Esophagus muscularis mucosa (tissue), 4 donors: ENCODE results near the gene PANX1. TPM values are rescaled to one million over a fixed set of nuclear protein-coding genes. Genes with fewer than 3 reads are reported as not detected.

Experiments
- DNase-seq: peaks from one replicate; pipeline ENCODE4 v3.0.0-alpha.2; 2017; ENCODE audit errors: extremely low spot score
- H3K27ac ChIP-seq, 4 donors: fragments of 200-600 bp; sonication (generic); replicated peaks in 1 of 4; 1 replicate in 3 of 4; 2 replicates in 1 of 4; pipeline ENCODE4 v1.5.1; 2016 to 2019; ENCODE audit warnings: mild to moderate bottlenecking in 1 of 4
- H3K27me3 ChIP-seq, 4 donors: fragments of 200-600 bp; sonication (generic); one replicate each; pipeline versions ENCODE4 v1.5.1 to v1.6.0; 2016 to 2019
- H3K36me3 ChIP-seq, 4 donors: fragments of 200-600 bp; sonication (generic); one replicate each; pipeline ENCODE4 v1.5.1; 2016 to 2019
- H3K4me1 ChIP-seq, 4 donors: fragments of 200-600 bp; sonication (generic); one replicate each; pipeline ENCODE4 v1.5.1; 2016 to 2019
- H3K4me3 ChIP-seq, 4 donors: fragments of 200-600 bp; sonication (generic); 1 replicate in 2 of 4; 2 replicates in 2 of 4; pipeline ENCODE4 v1.5.1; 2016 to 2019; ENCODE audit warnings: mild to moderate bottlenecking in 4 of 4, moderate library complexity in 1 of 4
- H3K9me3 ChIP-seq, 4 donors: fragments of 200-600 bp; sonication (generic); 1 replicate in 3 of 4; 2 replicates in 1 of 4; pipeline ENCODE4 v1.5.1; 2016 to 2019
- EP300 ChIP-seq: sonication (generic); formaldehyde crosslinking; IDR thresholded peaks from one replicate; pipeline ENCODE4 v1.6.1; 2017; ENCODE audit warnings: antibody characterized with exemption
- POLR2A ChIP-seq: fragments of 450-650 bp; IDR thresholded peaks from one replicate; pipeline ENCODE4 v1.6.1; 2017; ENCODE audit warnings: antibody characterized with exemption, moderate library complexity, mild to moderate bottlenecking, low read depth
- POLR2AphosphoS5 ChIP-seq, 2 donors: sonication (generic); formaldehyde crosslinking; IDR thresholded peaks; one replicate each; pipeline ENCODE4 v1.6.1; 2017; ENCODE audit warnings: antibody characterized with exemption in 2 of 2
- WGBS: methylation state at CpG from one replicate; pipeline ENCODE4 v1.1.5; 2018; 5-methylcytosine and 5-hydroxymethylcytosine counted together
- intact Hi-C: fragments of 100-400 bp; cut with DNase I; formaldehyde crosslinking; loops from one replicate; pipeline ENCODE4 v1.15.1; 2023
- total RNA-seq, 4 donors: library from RNA; depleted of rRNA; stranded (reverse); fragments of >200 nt; gene quantifications; one replicate each; pipeline versions ENCODE4 v1.1.0 to v1.2.1, GENCODE V29; 2016
- TF ChIP-seq, protein P1 (sequence below), 3 experiments: fragments of 200-600 bp in 2 of 3; fragments of 450-650 bp in 1 of 3; sonication (generic) in 2 of 3; IDR thresholded peaks; one replicate each; pipeline ENCODE4 v1.5.1; 2017 to 2019; ENCODE audit warnings: antibody characterized with exemption in 3 of 3, mild to moderate bottlenecking in 2 of 3, moderate library complexity in 1 of 3

PANX1 gene
- total RNA-seq, 4 donors from 2014 or later: 25.7 to 35.6 (median 29.7) TPM

DNA sequence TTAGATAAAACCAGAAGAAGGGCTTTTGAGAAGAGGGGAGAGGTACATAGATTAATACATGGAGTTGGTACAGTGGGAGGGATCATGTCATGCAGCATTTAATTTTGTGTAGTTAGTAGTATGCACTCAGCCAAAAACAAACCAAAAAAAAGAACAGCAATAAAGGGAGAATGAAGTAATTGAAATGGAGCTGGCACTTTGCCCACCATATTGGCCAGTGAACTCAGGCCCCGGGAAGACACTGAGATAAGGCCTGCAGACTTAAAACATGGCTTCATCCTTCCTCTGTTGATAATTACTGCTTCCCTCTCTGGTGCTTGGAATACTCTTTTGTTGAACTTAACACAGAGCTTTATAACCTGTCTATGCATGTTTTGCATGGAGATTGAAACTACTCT, 3.1 kb downstream of the PANX1 start:
- H3K9me3 ChIP-seq: no peaks in the 10 kb centered on the region
- peaks cover 55 to 78% (median 73%) of the 10 kb centered on the region in 4 donors for H3K4me1 ChIP-seq
- no peak for DNase-seq
- no peaks in the 10 kb centered on the region for H3K27me3 ChIP-seq
- no peak for TF ChIP-seq POLR2A
- no peak for TF ChIP-seq POLR2AphosphoS5 (IDR thresholded peaks at IDR 0.05)
- TF ChIP-seq, protein P1, sequence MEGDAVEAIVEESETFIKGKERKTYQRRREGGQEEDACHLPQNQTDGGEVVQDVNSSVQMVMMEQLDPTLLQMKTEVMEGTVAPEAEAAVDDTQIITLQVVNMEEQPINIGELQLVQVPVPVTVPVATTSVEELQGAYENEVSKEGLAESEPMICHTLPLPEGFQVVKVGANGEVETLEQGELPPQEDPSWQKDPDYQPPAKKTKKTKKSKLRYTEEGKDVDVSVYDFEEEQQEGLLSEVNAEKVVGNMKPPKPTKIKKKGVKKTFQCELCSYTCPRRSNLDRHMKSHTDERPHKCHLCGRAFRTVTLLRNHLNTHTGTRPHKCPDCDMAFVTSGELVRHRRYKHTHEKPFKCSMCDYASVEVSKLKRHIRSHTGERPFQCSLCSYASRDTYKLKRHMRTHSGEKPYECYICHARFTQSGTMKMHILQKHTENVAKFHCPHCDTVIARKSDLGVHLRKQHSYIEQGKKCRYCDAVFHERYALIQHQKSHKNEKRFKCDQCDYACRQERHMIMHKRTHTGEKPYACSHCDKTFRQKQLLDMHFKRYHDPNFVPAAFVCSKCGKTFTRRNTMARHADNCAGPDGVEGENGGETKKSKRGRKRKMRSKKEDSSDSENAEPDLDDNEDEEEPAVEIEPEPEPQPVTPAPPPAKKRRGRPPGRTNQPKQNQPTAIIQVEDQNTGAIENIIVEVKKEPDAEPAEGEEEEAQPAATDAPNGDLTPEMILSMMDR (IDR thresholded peaks at IDR 0.05): no peak
- no peak for TF ChIP-seq EP300
- H3K36me3 ChIP-seq: no peaks in the 10 kb centered on the region
- H3K4me3 ChIP-seq: peak overlapping the region in 1 of 4 donors; percentile 91
- intact Hi-C loops: no loop called here
- peak overlapping the region; percentile 85 to 98 (median 94) for H3K27ac ChIP-seq
- WGBS: 15% methylated on average over 1 of the region's 1 CpG

DNA sequence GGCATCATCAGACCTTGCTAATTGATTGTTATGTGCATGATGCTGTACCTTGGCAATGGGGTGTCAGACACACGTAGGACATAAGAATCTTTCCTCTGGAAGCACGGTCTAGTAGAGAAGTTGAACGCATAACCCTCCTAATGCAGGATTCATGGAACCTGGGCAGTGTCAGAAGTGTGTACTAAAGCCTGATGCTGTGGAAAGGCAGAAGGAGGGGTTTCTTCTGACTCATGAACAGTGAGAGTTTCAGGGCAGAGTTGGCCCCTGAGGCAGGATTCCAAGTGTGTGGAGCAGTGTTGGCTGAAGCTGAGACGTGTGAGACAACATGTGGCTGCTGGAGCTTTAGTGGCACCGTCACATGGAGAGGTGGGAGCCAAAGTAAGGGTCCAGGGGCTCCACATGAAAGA, 3.5 kb downstream of the PANX1 start:
- peaks cover 55 to 78% (median 72%) of the 10 kb centered on the region in 4 donors for H3K4me1 ChIP-seq
- DNase-seq: no peak
- intact Hi-C loops: no loop called here

DNA sequence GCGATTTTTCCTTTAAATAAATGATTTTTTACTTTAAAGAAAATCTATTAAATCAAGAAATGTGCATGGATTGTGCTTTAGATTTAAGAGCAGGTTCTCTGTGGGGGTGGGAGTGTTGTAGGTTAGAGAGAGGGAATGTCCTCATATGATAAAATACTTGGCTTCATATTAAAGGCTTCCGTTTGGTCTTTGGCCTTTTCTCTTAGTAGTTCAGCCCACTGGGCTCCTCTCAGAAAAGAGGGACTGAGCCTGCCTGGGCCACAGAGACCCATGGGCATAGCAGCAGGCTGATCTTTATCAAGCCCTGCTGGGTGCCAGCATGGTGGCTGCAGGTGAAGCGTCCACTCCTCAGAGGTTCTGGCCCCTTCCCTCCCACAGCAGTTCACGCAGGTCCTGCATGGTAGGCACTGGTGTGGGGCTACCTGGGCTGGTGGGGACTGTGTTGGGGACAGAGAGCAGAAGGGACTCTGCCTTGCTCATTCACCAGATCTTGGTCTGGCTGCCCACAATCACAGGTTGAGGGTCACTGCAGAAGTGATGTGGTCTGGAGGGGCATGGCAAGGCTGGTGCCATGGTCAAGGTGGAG, 4.3 kb downstream of the PANX1 start:
- no peak for DNase-seq
- no peaks in the 10 kb centered on the region for H3K36me3 ChIP-seq
- H3K4me1 ChIP-seq: peaks cover 51 to 70% (median 66%) of the 10 kb centered on the region in 4 donors
- H3K9me3 ChIP-seq: no peaks in the 10 kb centered on the region
- TF ChIP-seq POLR2AphosphoS5 (IDR thresholded peaks at IDR 0.05): no peak
- TF ChIP-seq EP300: no peak
- no peak for TF ChIP-seq POLR2A
- TF ChIP-seq, protein P1 (IDR thresholded peaks at IDR 0.05): no peak
- H3K27me3 ChIP-seq: no peaks in the 10 kb centered on the region
- peak overlapping the region in 1 of 4 donors; percentile 9 for H3K27ac ChIP-seq
- intact Hi-C loops: no loop called here
- 94% methylated on average over 4 of the region's 4 CpGs for WGBS
- no peak overlapping the region for H3K4me3 ChIP-seq

More for the DNA sequence above, 3.5 kb downstream of the PANX1 start:
- H3K36me3 ChIP-seq: no peaks in the 10 kb centered on the region
- WGBS: 65% methylated on average over 5 of the region's 5 CpGs
- H3K9me3 ChIP-seq: no peaks in the 10 kb centered on the region
- H3K4me3 ChIP-seq: no peak overlapping the region
- H3K27ac ChIP-seq: peak overlapping the region in 1 of 4 donors; percentile 96
- TF ChIP-seq POLR2A (no peak), POLR2AphosphoS5 (IDR thresholded peaks at IDR 0.05) (no peak), EP300 (no peak)
- TF ChIP-seq, protein P1 (IDR thresholded peaks at IDR 0.05): no peak
- no peaks in the 10 kb centered on the region for H3K27me3 ChIP-seq

DNA sequence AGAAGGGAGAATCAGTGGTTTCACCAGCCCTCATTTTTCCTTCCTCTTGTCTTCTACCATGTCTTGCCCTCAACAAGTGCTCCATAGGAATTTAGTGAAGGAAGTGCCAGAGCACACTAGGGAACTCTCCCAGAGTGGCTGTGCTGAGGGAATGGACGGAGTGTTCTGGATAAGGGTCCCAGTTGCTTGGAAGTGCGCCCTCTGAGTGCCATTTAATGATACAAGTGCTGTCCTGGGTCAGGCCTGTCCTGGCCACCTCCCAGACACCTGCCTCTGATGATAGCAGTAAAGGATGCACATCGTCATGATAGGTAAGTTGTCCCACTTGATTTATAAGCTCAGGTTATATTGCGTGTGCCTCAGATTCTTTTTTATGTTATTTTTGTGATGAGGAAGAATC, 5.1 kb downstream of the PANX1 start:
- TF ChIP-seq POLR2AphosphoS5 (IDR thresholded peaks at IDR 0.05) (no peak), POLR2A (no peak), EP300 (no peak)
- TF ChIP-seq, protein P1 (IDR thresholded peaks at IDR 0.05): no peak
- no peaks in the 10 kb centered on the region for H3K9me3 ChIP-seq
- H3K36me3 ChIP-seq: no peaks in the 10 kb centered on the region
- H3K27ac ChIP-seq: peak overlapping the region in 1 of 4 donors; percentile 16
- 73% methylated on average over 4 of the region's 4 CpGs for WGBS
- H3K4me3 ChIP-seq: no peak overlapping the region
- H3K27me3 ChIP-seq: no peaks in the 10 kb centered on the region
- intact Hi-C loops: no loop called here
- peaks cover 52 to 67% (median 62%) of the 10 kb centered on the region in 4 donors for H3K4me1 ChIP-seq
- DNase-seq: no peak
